DOHH2 (cell line): ENCODE data around the gene ROR1.

Experiments used
- H3F3A ChIP-seq: fragments of 200-600 bp; sonication (generic), shearing (Covaris generic); 2 replicates; pipeline ENCODE4 v1.6.0; 2016; ENCODE audit warnings: antibody characterized with exemption, mild to moderate bottlenecking; ENCODE audit not compliant: control insufficient read depth, insufficient read depth
- H3K27ac ChIP-seq: fragments of 200-600 bp; sonication (generic); 2 replicates; pipeline ENCODE4 v1.5.1; 2014; ENCODE audit warnings: low read depth, mild to moderate bottlenecking, low read length, moderate library complexity
- H3K27me3 ChIP-seq: fragments of 200-600 bp; sonication (generic); 2 replicates; pipeline ENCODE4 v1.6.1; 2014; ENCODE audit warnings: mild to moderate bottlenecking, low read length, mixed read lengths; ENCODE audit not compliant: control insufficient read depth
- H3K36me3 ChIP-seq: fragments of 200-600 bp; sonication (generic); 2 replicates; pipeline ENCODE4 v1.6.1; 2014; ENCODE audit warnings: mild to moderate bottlenecking, low read length, moderate library complexity, mixed read lengths; ENCODE audit not compliant: control insufficient read depth
- H3K4me1 ChIP-seq: fragments of 200-600 bp; sonication (generic); 2 replicates; pipeline ENCODE4 v1.6.1; 2014; ENCODE audit warnings: mild to moderate bottlenecking, low read length, mixed read lengths; ENCODE audit not compliant: control insufficient read depth
- H3K4me2 ChIP-seq: fragments of 200-600 bp; sonication (generic); 2 replicates; pipeline ENCODE4 v1.6.0; 2014; ENCODE audit warnings: mild to moderate bottlenecking, low read length, moderate library complexity
- H3K4me3 ChIP-seq: fragments of 200-600 bp; sonication (generic); 2 replicates; pipeline ENCODE4 v1.5.1; 2014; ENCODE audit warnings: mild to moderate bottlenecking, low read length, mixed read lengths
- H3K79me2 ChIP-seq: fragments of 200-600 bp; sonication (generic); 2 replicates; pipeline ENCODE4 v1.6.1; 2014; ENCODE audit warnings: mild to moderate bottlenecking, low read length, mixed read lengths; ENCODE audit not compliant: control insufficient read depth
- H3K9me2 ChIP-seq: fragments of 200-600 bp; sonication (generic); replicated peaks from 2 replicates; pipeline ENCODE4 v1.6.1; 2014; ENCODE audit warnings: mild to moderate bottlenecking, low read length, mixed read lengths; ENCODE audit not compliant: control insufficient read depth
- H3K9me3 ChIP-seq: fragments of 200-600 bp; sonication (generic); 2 replicates; pipeline ENCODE4 v1.6.1; 2014; ENCODE audit warnings: antibody characterized with exemption, low read length, mixed read lengths; ENCODE audit not compliant: control insufficient read depth, insufficient read depth
- H4K20me1 ChIP-seq: fragments of 200-600 bp; sonication (generic); 2 replicates; pipeline ENCODE4 v1.6.0; 2014; ENCODE audit warnings: low read depth, mild to moderate bottlenecking, antibody characterized with exemption, low read length, moderate library complexity; ENCODE audit not compliant: control insufficient read depth, insufficient read depth
- EZH2phosphoT487 ChIP-seq: fragments of 200-600 bp; sonication (generic); IDR thresholded peaks from 2 replicates; pipeline ENCODE4 v1.6.1; 2017; ENCODE audit warnings: borderline replicate concordance, mild to moderate bottlenecking, antibody characterized with exemption, low read length, moderate library complexity, mixed read lengths
- TF ChIP-seq, protein P1 (sequence below): fragments of 200-600 bp; sonication (generic); IDR thresholded peaks from one replicate; pipeline ENCODE4 v1.5.1; 2014; ENCODE audit warnings: antibody characterized with exemption, mild to moderate bottlenecking, low read depth, low read length; ENCODE audit not compliant: poor library complexity, severe bottlenecking

Gene ROR1

DNA sequence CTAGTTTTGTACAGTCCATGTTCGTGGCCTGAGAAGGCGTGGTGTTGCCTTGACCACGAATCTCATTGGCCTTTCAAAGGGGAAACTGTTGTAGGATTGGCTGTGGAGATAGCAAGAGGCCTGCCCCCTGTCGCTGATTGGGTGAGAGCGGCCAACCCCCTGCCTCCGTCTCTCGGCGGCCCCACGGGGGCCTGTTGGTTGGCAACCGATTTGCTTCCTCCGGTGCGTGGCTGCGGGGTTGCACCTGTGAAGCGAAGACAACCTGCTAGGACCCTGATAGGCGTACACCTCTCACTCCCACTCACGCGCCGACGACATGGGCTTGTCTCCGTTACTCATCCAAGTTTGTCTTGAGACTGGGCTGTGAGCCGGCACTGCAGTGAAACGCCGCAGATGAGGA is 429.6 kb downstream of the ROR1 start, which contains the start of gene UBE2U:
Gene UBE2U (plus strand): TSS at position 204 of the 400 bp plus-strand sequence. CDS start 428 bp downstream, outside the sequence.
- Histone ChIP-seq H3K27ac (no peak within 1 kb of the TSS), H3F3A (no peaks in the 10 kb centered on the region), H4K20me1 (no peaks in the 10 kb centered on the region), H3K4me3 (no peak within 1 kb of the TSS), H3K4me1 (no peaks in the 10 kb centered on the region), H3K4me2 (no peak within 1 kb of the TSS), H3K27me3 (no peaks in the 10 kb centered on the region), H3K36me3 (no peaks in the 10 kb centered on the region), H3K9me3 (no peaks in the 10 kb centered on the region), H3K79me2 (no peaks in the 10 kb centered on the region), H3K9me2 (no peaks in the 10 kb centered on the region)
- TF ChIP-seq, protein P1, sequence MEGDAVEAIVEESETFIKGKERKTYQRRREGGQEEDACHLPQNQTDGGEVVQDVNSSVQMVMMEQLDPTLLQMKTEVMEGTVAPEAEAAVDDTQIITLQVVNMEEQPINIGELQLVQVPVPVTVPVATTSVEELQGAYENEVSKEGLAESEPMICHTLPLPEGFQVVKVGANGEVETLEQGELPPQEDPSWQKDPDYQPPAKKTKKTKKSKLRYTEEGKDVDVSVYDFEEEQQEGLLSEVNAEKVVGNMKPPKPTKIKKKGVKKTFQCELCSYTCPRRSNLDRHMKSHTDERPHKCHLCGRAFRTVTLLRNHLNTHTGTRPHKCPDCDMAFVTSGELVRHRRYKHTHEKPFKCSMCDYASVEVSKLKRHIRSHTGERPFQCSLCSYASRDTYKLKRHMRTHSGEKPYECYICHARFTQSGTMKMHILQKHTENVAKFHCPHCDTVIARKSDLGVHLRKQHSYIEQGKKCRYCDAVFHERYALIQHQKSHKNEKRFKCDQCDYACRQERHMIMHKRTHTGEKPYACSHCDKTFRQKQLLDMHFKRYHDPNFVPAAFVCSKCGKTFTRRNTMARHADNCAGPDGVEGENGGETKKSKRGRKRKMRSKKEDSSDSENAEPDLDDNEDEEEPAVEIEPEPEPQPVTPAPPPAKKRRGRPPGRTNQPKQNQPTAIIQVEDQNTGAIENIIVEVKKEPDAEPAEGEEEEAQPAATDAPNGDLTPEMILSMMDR: no peak
- no peak for TF ChIP-seq EZH2phosphoT487

DNA sequence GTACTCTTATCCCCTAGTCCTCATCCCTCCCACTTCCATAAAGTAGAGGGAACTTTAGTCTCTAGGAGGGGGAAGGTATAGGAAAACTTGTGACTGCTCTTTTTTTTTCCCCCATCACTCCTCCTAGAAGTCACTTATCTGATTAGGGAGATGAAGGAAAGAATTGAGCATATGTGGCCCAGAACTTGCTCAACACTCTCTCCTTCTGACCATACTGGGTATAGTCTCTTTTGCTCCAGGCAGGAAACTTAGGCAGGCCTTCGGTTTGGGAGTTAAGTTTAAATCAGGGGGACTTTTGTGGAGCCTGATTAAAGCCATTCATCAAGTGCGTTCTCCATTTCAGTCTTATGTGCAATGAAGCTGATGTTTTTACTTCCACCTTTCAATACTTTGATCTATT is 435.4 kb downstream of the ROR1 start:
- H3K79me2 ChIP-seq: no peaks in the 10 kb centered on the region
- TF ChIP-seq, protein P1: no peak
- TF ChIP-seq EZH2phosphoT487: no peak
- no peak overlapping the region for H3K4me2 ChIP-seq
- H3K4me3 ChIP-seq: no peak overlapping the region
- peaks cover 2% of the 10 kb centered on the region; the same call in 1 of the 2 replicates for H3K27me3 ChIP-seq
- H3K4me1 ChIP-seq: no peaks in the 10 kb centered on the region
- no peaks in the 10 kb centered on the region for H3K36me3 ChIP-seq
- H3K9me2 ChIP-seq: no peaks in the 10 kb centered on the region
- H3F3A ChIP-seq: no peaks in the 10 kb centered on the region
- no peaks in the 10 kb centered on the region for H4K20me1 ChIP-seq
- H3K27ac ChIP-seq: no peak overlapping the region
- no peaks in the 10 kb centered on the region for H3K9me3 ChIP-seq

DNA sequence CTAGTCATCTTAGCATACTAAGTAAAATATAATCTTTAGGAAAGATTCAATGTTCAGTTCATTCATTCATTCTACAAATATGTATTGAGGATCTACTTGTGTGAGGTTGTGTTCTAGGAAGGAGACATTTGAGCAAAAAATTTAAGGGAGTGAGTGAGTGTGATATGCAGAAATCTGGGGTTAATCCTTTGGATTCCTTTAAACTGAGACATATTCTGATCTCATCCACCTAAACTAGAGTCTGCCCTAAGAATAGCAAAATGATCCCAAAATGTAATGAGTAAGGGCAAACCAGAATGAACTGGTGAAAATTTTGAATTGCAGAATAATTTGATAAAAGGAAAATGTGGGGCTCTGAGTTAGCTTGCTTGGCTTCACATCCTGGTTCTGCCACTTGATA is 438.2 kb downstream of the ROR1 start:
- no peaks in the 10 kb centered on the region for H3K36me3 ChIP-seq
- no peaks in the 10 kb centered on the region for H4K20me1 ChIP-seq
- no peak for TF ChIP-seq EZH2phosphoT487
- TF ChIP-seq, protein P1: no peak
- H3F3A ChIP-seq: no peaks in the 10 kb centered on the region
- H3K79me2 ChIP-seq: no peaks in the 10 kb centered on the region
- no peaks in the 10 kb centered on the region for H3K9me3 ChIP-seq
- peaks cover 5% of the 10 kb centered on the region for H3K27me3 ChIP-seq
- H3K4me1 ChIP-seq: no peaks in the 10 kb centered on the region
- no peaks in the 10 kb centered on the region for H3K9me2 ChIP-seq
- H3K27ac ChIP-seq: no peak overlapping the region
- H3K4me2 ChIP-seq: no peak overlapping the region
- H3K4me3 ChIP-seq: no peak overlapping the region

DNA sequence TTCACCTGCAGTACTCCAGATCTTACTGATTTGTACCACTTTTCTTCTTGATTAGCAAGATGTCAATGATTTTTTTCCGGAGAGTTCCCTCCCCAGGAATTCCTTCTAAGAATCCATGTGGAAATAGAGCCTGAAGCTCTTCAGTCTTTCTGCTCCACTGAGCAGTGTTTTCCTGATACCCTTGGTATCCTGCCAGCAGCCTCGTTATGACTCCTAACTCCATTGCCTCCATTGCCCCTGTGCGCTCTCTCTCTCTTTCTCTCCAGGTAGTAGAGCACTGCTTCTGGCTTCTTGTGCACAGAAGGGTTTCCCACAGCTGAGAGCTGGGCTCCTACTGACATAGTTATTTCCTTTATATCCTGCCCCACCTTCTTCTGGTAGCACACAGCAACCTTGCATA is 441.8 kb downstream of the ROR1 start:
- Histone ChIP-seq H3K9me2 (no peaks in the 10 kb centered on the region), H3K4me1 (no peaks in the 10 kb centered on the region), H4K20me1 (no peaks in the 10 kb centered on the region), H3K9me3 (no peaks in the 10 kb centered on the region), H3K79me2 (no peaks in the 10 kb centered on the region), H3F3A (no peaks in the 10 kb centered on the region), H3K4me3 (no peak overlapping the region), H3K36me3 (no peaks in the 10 kb centered on the region), H3K27ac (no peak overlapping the region), H3K4me2 (no peak overlapping the region), H3K27me3 (peaks cover 5% of the 10 kb centered on the region)
- TF ChIP-seq, protein P1: no peak
- no peak for TF ChIP-seq EZH2phosphoT487
